K562 (cell line): ENCODE data around the gene AP3B2. TPM values are rescaled to one million over a fixed set of nuclear protein-coding genes. Genes with fewer than 3 reads are reported as not detected.

Experiments used
- BACH1 ChIP-seq: fragments of 200-800 bp; sonication (Bioruptor generic); IDR thresholded peaks from 2 replicates; pipeline ENCODE4 v1.6.1; 2016; ENCODE audit warnings: missing genetic modification characterization, missing compliant biosample characterization
- CTBP1 ChIP-seq: fragments of 450-650 bp; IDR thresholded peaks from 2 replicates; pipeline ENCODE4 v1.6.1; 2016; ENCODE audit warnings: borderline replicate concordance
- ESRRB ChIP-seq: fragments of 250-450 bp; sonication (Bioruptor Pico); IDR thresholded peaks from 2 replicates; pipeline ENCODE4 v1.5.0; 2020; ENCODE audit warnings: mild to moderate bottlenecking, moderate library complexity, borderline replicate concordance
- MLLT1 ChIP-seq, 2 experiments: fragments of 450-650 bp; IDR thresholded peaks; 2 replicates each; pipeline ENCODE4 v1.6.1; 2016
- NFXL1 ChIP-seq: fragments of 450-650 bp; formaldehyde crosslinking; IDR thresholded peaks from 2 replicates; pipeline ENCODE4 v1.4.0; 2021; ENCODE audit warnings: mild to moderate bottlenecking
- PHB ChIP-seq: fragments of 250-450 bp; sonication (Bioruptor Pico); IDR thresholded peaks from 2 replicates; pipeline ENCODE4 v1.5.0; 2021
- PHF21A ChIP-seq: fragments of 450-650 bp; IDR thresholded peaks from 2 replicates; pipeline ENCODE4 v1.6.1; 2017; ENCODE audit warnings: low read depth, borderline replicate concordance
- PRPF4 ChIP-seq: fragments of 200-400 bp; formaldehyde crosslinking; IDR thresholded peaks from one replicate; pipeline ENCODE4 v1.6.1; 2017; ENCODE audit warnings: low read length, low read depth, mild to moderate bottlenecking; ENCODE audit not compliant: insufficient read depth, poor library complexity, severe bottlenecking
- PTBP1 ChIP-seq: fragments of 200-400 bp; formaldehyde crosslinking; IDR thresholded peaks from 2 replicates; pipeline ENCODE4 v1.6.1; 2017; ENCODE audit warnings: low read depth, low read length
- RBM25 ChIP-seq: fragments of 200-400 bp; formaldehyde crosslinking; IDR thresholded peaks from 2 replicates; pipeline ENCODE4 v1.6.1; 2018; ENCODE audit warnings: low read length, low read depth, moderate library complexity; ENCODE audit not compliant: severe bottlenecking
- SFPQ ChIP-seq: fragments of 200-400 bp; formaldehyde crosslinking; IDR thresholded peaks from 2 replicates; pipeline ENCODE4 v1.6.1; 2017; ENCODE audit warnings: mild to moderate bottlenecking, low read depth, low read length, moderate library complexity
- TCF7L2 ChIP-seq: fragments of 150-350 bp; IDR thresholded peaks from 2 replicates; pipeline ENCODE4 v1.6.1; 2016; ENCODE audit warnings: low read depth, mild to moderate bottlenecking, low read length, moderate library complexity
- THRB ChIP-seq: fragments of 450-650 bp; formaldehyde crosslinking; conservative IDR thresholded peaks from 2 replicates; pipeline ENCODE4 v1.4.0; 2022; ENCODE audit warnings: mild to moderate bottlenecking, missing genetic modification characterization
- TRIM28 ChIP-seq: fragments of 450-650 bp; IDR thresholded peaks from 2 replicates; pipeline ENCODE4 v1.6.1; 2017
- ZBTB11 ChIP-seq, 3 experiments: fragments of 200-800 bp in 1 of 3; fragments of 250-450 bp in 1 of 3; fragments of 450-650 bp in 1 of 3; sonication (Bioruptor Pico) in 1 of 3; sonication (Bioruptor generic) in 1 of 3; formaldehyde crosslinking in 1 of 3; IDR thresholded peaks; 2 replicates each; pipeline versions ENCODE4 v1.6.1 to v1.8.0; 2016 to 2022; ENCODE audit warnings: mild to moderate bottlenecking in 2 of 3, missing genetic modification characterization in 2 of 3, missing compliant biosample characterization in 1 of 3, moderate library complexity in 1 of 3
- ZNF212 ChIP-seq: fragments of 450-650 bp; formaldehyde crosslinking; IDR thresholded peaks from 2 replicates; pipeline ENCODE4 v1.4.0; 2020; ENCODE audit warnings: mild to moderate bottlenecking
- ZNF274 ChIP-seq: IDR thresholded peaks from 2 replicates; pipeline ENCODE4 v1.6.1; 2011; ENCODE audit warnings: low read depth, mild to moderate bottlenecking, low read length, moderate library complexity, borderline replicate concordance
- ZNF324 ChIP-seq: fragments of 250-450 bp; sonication (Bioruptor Pico); IDR thresholded peaks from 2 replicates; pipeline ENCODE4 v1.4.0; 2020; ENCODE audit warnings: mild to moderate bottlenecking
- ZNF76 ChIP-seq: fragments of 250-450 bp; sonication (Bioruptor Pico); IDR thresholded peaks from 2 replicates; pipeline ENCODE4 v1.4.0; 2020; ENCODE audit warnings: mild to moderate bottlenecking, moderate library complexity, borderline replicate concordance
- ZNF764 ChIP-seq: fragments of 250-450 bp; sonication (Bioruptor Pico); IDR thresholded peaks from 2 replicates; pipeline ENCODE4 v1.4.0; 2020; ENCODE audit warnings: low read depth, mild to moderate bottlenecking, moderate library complexity
- ZSCAN32 ChIP-seq: fragments of 450-650 bp; formaldehyde crosslinking; IDR thresholded peaks from 2 replicates; pipeline ENCODE4 v1.4.0; 2020; ENCODE audit warnings: mild to moderate bottlenecking, moderate library complexity
- polyA plus RNA-seq, 8 experiments: library from polyadenylated mRNA; depleted of rRNA in 4 of 8; stranded (reverse) in 5 of 8; unstranded in 3 of 8; fragments of >200 nt; fragmentation: Nextera tagmentation in 2 of 8; fragmentation: Illumina TruSeq in 1 of 8; extraction: Ambion mirVana in 2 of 8; extraction: Trizol in 1 of 8; gene quantifications; 2 replicates each; pipeline versions ENCODE4 v1.2.1 to v1.2.3, GENCODE V29; 2011 to 2014; ENCODE audit warnings: inconsistent platforms in 1 of 8, missing spikeins in 1 of 8
- total RNA-seq, 7 experiments: library from RNA; depleted of rRNA in 6 of 7; stranded (reverse); fragments of >200 nt in 6 of 7; fragmentation: Illumina TruSeq in 2 of 7; extraction: Trizol in 2 of 7; gene quantifications; 2 replicates each; pipeline versions ENCODE4 v1.2.1 to v1.2.3, GENCODE V29; 2011 to 2021; ENCODE audit warnings: low replicate concordance in 1 of 7

The AP3B2 gene
- total and polyA plus RNA-seq, 9 of the 15 experiments (the other 6 are each of a cell fraction or from before 2014, with no cell fraction given) = 0.03 to 0.15 (median 0.10) TPM; not detected in 2

GRCh38 chr15:82663186-82663600 is 46.5 kb downstream of the AP3B2 start (continued):
- no peak for TF ChIP-seq ZNF76 (CRISPR knock-in tag)
- no peak for TF ChIP-seq NFXL1 (CRISPR knock-in tag)
- no peak for TF ChIP-seq PRPF4
- no peak for TF ChIP-seq ZSCAN32 (CRISPR knock-in tag)
- TF ChIP-seq ZBTB11 (CRISPR knock-in tag; IDR thresholded peaks at IDR 0.05) = peak in 1 of 3 experiments; percentile 63; a peak in 2 of 6 replicates
- TF ChIP-seq RBM25 = no peak
- TF ChIP-seq ZNF212 (CRISPR knock-in tag) = no peak
- TF ChIP-seq PHF21A = no peak
- no peak for TF ChIP-seq SFPQ
- no peak for TF ChIP-seq MLLT1 (IDR thresholded peaks at IDR 0.05)
- TF ChIP-seq TCF7L2 = no peak
- TF ChIP-seq ESRRB (CRISPR knock-in tag) = no peak
- TF ChIP-seq TRIM28 = no peak
- TF ChIP-seq ZNF764 (CRISPR knock-in tag) = no peak
- no peak for TF ChIP-seq THRB (CRISPR knock-in tag)
- no peak for TF ChIP-seq PTBP1
- TF ChIP-seq BACH1 (tag) = no peak
- TF ChIP-seq CTBP1 = peak; percentile 29; the same call in 1 of the 2 replicates
- no peak for TF ChIP-seq PHB
- TF ChIP-seq ZNF324 (CRISPR knock-in tag) = no peak
- no peak for TF ChIP-seq ZNF274
